Spleen (tissue), 11 donors: ENCODE measurements around the gene FGD5. TPM values are rescaled to one million over a fixed set of nuclear protein-coding genes. Genes with fewer than 3 reads are reported as not detected.
A peak's percentile ranks its signal among the peaks of the same experiment; 100 is the strongest.

Experiments
- DNase-seq: peaks from one replicate; pipeline ENCODE4 v3.0.0-alpha.2; 2020
- H3K27ac ChIP-seq, 8 donors: fragments of 200-600 bp; sonication (generic) in 7 of 8; 1 replicate in 4 of 8; 2 replicates in 4 of 8; pipeline versions ENCODE4 v1.5.0 to v1.8.0; 2016 to 2021; ENCODE audit warnings: inconsistent platforms in 4 of 8, mild to moderate bottlenecking in 4 of 8, moderate library complexity in 1 of 8
- H3K27me3 ChIP-seq, 7 donors: fragments of 200-600 bp; sonication (generic) in 6 of 7; replicated peaks in 1 of 7; 1 replicate in 4 of 7; 2 replicates in 3 of 7; pipeline versions ENCODE4 v1.5.0 to v1.8.0; 2016 to 2021; ENCODE audit warnings: inconsistent platforms in 3 of 7, mild to moderate bottlenecking in 1 of 7
- H3K36me3 ChIP-seq, 6 donors: fragments of 200-600 bp; sonication (generic) in 5 of 6; 1 replicate in 4 of 6; 2 replicates in 2 of 6; pipeline versions ENCODE4 v1.5.0 to v1.8.0; 2016 to 2021; ENCODE audit warnings: inconsistent platforms in 2 of 6
- H3K4me1 ChIP-seq, 6 donors: fragments of 200-600 bp; sonication (generic) in 5 of 6; 1 replicate in 3 of 6; 2 replicates in 3 of 6; pipeline versions ENCODE4 v1.5.0 to v1.8.0; 2016 to 2021; ENCODE audit warnings: inconsistent platforms in 3 of 6
- H3K4me3 ChIP-seq, 8 donors: fragments of 200-600 bp; sonication (generic) in 7 of 8; 1 replicate in 4 of 8; 2 replicates in 4 of 8; pipeline versions ENCODE4 v1.5.0 to v1.8.0; 2016 to 2021; ENCODE audit warnings: inconsistent platforms in 4 of 8, mild to moderate bottlenecking in 4 of 8, moderate library complexity in 2 of 8
- H3K9me3 ChIP-seq, 8 donors: fragments of 200-600 bp; sonication (generic) in 7 of 8; 1 replicate in 4 of 8; 2 replicates in 4 of 8; pipeline versions ENCODE4 v1.5.0 to v1.8.0; 2016 to 2021; ENCODE audit warnings: inconsistent platforms in 4 of 8
- POLR2A ChIP-seq, 3 donors: fragments of 450-650 bp; IDR thresholded peaks; one replicate each; pipeline ENCODE4 v1.5.1; 2017; ENCODE audit warnings: antibody characterized with exemption in 3 of 3, mild to moderate bottlenecking in 1 of 3
- POLR2AphosphoS5 ChIP-seq, 3 donors: sonication (generic); formaldehyde crosslinking; IDR thresholded peaks; one replicate each; pipeline ENCODE4 v1.5.1; 2017; ENCODE audit warnings: antibody characterized with exemption in 3 of 3
- WGBS, 5 donors: extraction: QIAGEN DNeasy Blood & Tissue Kit in 3 of 5; methylation state at CpG; one replicate each; pipeline versions ENCODE4 v1.1.5 to v1.1.7; 2013 to 2018; 5-methylcytosine and 5-hydroxymethylcytosine counted together
- intact Hi-C: fragments of 100-400 bp; cut with DNase I; formaldehyde crosslinking; loops from one replicate; pipeline ENCODE4 v1.15.0; 2023; ENCODE audit warnings: low total_unique reads
- polyA plus RNA-seq, 3 donors: library from polyadenylated mRNA; stranded (reverse); fragments of 200-250 nt; gene quantifications; one replicate each; pipeline ENCODE4 v1.2.1, GENCODE V29; 2013
- total RNA-seq, 7 donors: library from RNA; depleted of rRNA in 3 of 7; stranded (reverse); fragments of >200 nt in 3 of 7; fragmentation: NEBNext Ultra II Directional in 4 of 7; extraction: Animal tissue kit (Norgen Biotek cat#: 25700) in 4 of 7; gene quantifications; one replicate each; pipeline versions ENCODE4 v1.1.0 to v1.2.1, GENCODE V29; 2016 to 2021
- TF ChIP-seq, protein P1 (sequence below), 11 experiments: fragments of 200-600 bp in 7 of 11; fragments of 450-650 bp in 4 of 11; sonication (generic) in 4 of 11; IDR thresholded peaks in 8 of 11; conservative IDR thresholded peaks in 3 of 11; 1 replicate in 7 of 11; 2 replicates in 4 of 11; pipeline versions ENCODE4 v1.4.0 to v1.8.0; 2016 to 2021; ENCODE audit warnings: antibody characterized with exemption in 11 of 11, inconsistent platforms in 4 of 11, mild to moderate bottlenecking in 1 of 11
- donor health status: healthy with polysubstance abuse.
- donor health status: DM: no; HTN: no; CAD: no; lungs with moderate emphysema.
- donor health status: DM: no; HTN: no; CAD: no.
- donor health status: Bipolar disorder and iron deficiency.
- donor health status: healthy.
- donor health status: DM: no; HTN: no; CAD: no.
- donor health status: DM: yes; HTN: yes; CAD: no.

Gene FGD5
- total and polyA plus RNA-seq, 10 donors = 6.0 to 145 (median 63.8) TPM

- TF ChIP-seq POLR2A (IDR thresholded peaks at IDR 0.05) (no peak), POLR2AphosphoS5 (IDR thresholded peaks at IDR 0.05) (peak in 1 of 3 donors; percentile 28)
- TF ChIP-seq, protein P1, sequence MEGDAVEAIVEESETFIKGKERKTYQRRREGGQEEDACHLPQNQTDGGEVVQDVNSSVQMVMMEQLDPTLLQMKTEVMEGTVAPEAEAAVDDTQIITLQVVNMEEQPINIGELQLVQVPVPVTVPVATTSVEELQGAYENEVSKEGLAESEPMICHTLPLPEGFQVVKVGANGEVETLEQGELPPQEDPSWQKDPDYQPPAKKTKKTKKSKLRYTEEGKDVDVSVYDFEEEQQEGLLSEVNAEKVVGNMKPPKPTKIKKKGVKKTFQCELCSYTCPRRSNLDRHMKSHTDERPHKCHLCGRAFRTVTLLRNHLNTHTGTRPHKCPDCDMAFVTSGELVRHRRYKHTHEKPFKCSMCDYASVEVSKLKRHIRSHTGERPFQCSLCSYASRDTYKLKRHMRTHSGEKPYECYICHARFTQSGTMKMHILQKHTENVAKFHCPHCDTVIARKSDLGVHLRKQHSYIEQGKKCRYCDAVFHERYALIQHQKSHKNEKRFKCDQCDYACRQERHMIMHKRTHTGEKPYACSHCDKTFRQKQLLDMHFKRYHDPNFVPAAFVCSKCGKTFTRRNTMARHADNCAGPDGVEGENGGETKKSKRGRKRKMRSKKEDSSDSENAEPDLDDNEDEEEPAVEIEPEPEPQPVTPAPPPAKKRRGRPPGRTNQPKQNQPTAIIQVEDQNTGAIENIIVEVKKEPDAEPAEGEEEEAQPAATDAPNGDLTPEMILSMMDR (IDR thresholded peaks at IDR 0.05 in 8 of 11, conservative IDR thresholded peaks at IDR 0.05 in 3 of 11) = no peak
- peak; percentile 39 for DNase-seq
- peaks cover 6 to 17% (median 11%) of the 10 kb centered on the region in 6 donors for H3K4me1 ChIP-seq
- H3K36me3 ChIP-seq = peaks cover 0 to 49% (median 6%) of the 10 kb centered on the region in 6 donors
- peak overlapping the region in 1 of 8 donors; percentile 16 for H3K27ac ChIP-seq
- 85 to 91% (median 86%) methylated on average over 10 to 13 of the region's 13 CpGs for WGBS, 5 donors
- intact Hi-C loops = loop anchor here (10.0 kb wide), 1 partner anchor 124 kb away; no protein-coding TSS in a partner anchor
- H3K27me3 ChIP-seq = no peaks in the 10 kb centered on the region
- H3K4me3 ChIP-seq = no peak overlapping the region
- H3K9me3 ChIP-seq = no peaks in the 10 kb centered on the region
Measured at GRCh38 chr3:14918356-14918860, 99.6 kb downstream of the FGD5 start.

- peaks cover 0 to 54% (median 11%) of the 10 kb centered on the region in 6 donors for H3K36me3 ChIP-seq
- no peaks in the 10 kb centered on the region for H3K27me3 ChIP-seq
- H3K4me1 ChIP-seq = peaks cover 6 to 17% (median 11%) of the 10 kb centered on the region in 6 donors
- peak; percentile 51 for DNase-seq
- peak overlapping the region in 2 of 8 donors; percentile 12 to 43 for H3K27ac ChIP-seq
- 89 to 94% (median 92%) methylated on average over 5 of the region's 5 CpGs for WGBS, 5 donors
- TF ChIP-seq POLR2AphosphoS5 (IDR thresholded peaks at IDR 0.05) = no peak
- TF ChIP-seq, protein P1 (IDR thresholded peaks at IDR 0.05 in 8 of 11, conservative IDR thresholded peaks at IDR 0.05 in 3 of 11) = no peak
- TF ChIP-seq POLR2A (IDR thresholded peaks at IDR 0.05) = no peak
- no peak overlapping the region for H3K4me3 ChIP-seq
- no peaks in the 10 kb centered on the region for H3K9me3 ChIP-seq
- intact Hi-C loops = loop anchor here (5.0 kb wide), 1 partner anchor 248 kb away; no protein-coding TSS in a partner anchor
Measured at GRCh38 chr3:14920536-14920935, 101.8 kb downstream of the FGD5 start.

- Histone ChIP-seq H3K27me3 (no peaks in the 10 kb centered on the region), H3K9me3 (no peaks in the 10 kb centered on the region), H3K4me3 (no peak overlapping the region), H3K27ac (peak overlapping the region in 2 of 8 donors; percentile 14 to 43), H3K4me1 (peaks cover 6 to 17% (median 11%) of the 10 kb centered on the region in 6 donors), H3K36me3 (peaks cover 0 to 60% (median 11%) of the 10 kb centered on the region in 6 donors)
- peak; percentile 95 for DNase-seq
- WGBS, 5 donors = 15 to 23% (median 20%) methylated on average over 8 to 10 of the region's 10 CpGs
- no peak for TF ChIP-seq POLR2A (IDR thresholded peaks at IDR 0.05)
- TF ChIP-seq POLR2AphosphoS5 (IDR thresholded peaks at IDR 0.05) = peak; percentile 85 to 90 (median 85)
- TF ChIP-seq, protein P1 (IDR thresholded peaks at IDR 0.05 in 8 of 11, conservative IDR thresholded peaks at IDR 0.05 in 3 of 11) = peak; percentile 94 to 99 (median 98)
- intact Hi-C loops = loop anchor here (5.0 kb wide), 1 partner anchor 249 kb away; no protein-coding TSS in a partner anchor
Measured at GRCh38 chr3:14921034-14921616, 102.4 kb downstream of the FGD5 start.
